Progenitor cell of endocrine pancreas (in vitro differentiated cells): ENCODE data around the gene GSTM3. TPM values are rescaled to one million over a fixed set of nuclear protein-coding genes. Genes with fewer than 3 reads are reported as not detected.
A peak's percentile ranks its signal among the peaks of the same experiment; 100 is the strongest.

Experiments
- DNase-seq: peaks from one replicate; pipeline ENCODE4 v3.0.0; 2021; ENCODE audit warnings: low spot score; ENCODE audit not compliant: unreplicated experiment
- H3K27ac Mint-ChIP-seq: 2 replicates; pipeline ENCODE4 v1.8.0; 2021; ENCODE audit warnings: mild to moderate bottlenecking, moderate library complexity, mixed read lengths
- H3K27me3 Mint-ChIP-seq: 2 replicates; pipeline ENCODE4 v1.8.0; 2021; ENCODE audit warnings: mixed read lengths
- H3K36me3 Mint-ChIP-seq: 2 replicates; pipeline ENCODE4 v1.8.0; 2022; ENCODE audit warnings: mixed read lengths; ENCODE audit not compliant: insufficient read depth
- H3K4me1 Mint-ChIP-seq: 2 replicates; pipeline ENCODE4 v1.8.0; 2021; ENCODE audit warnings: low read depth, mixed read lengths
- H3K4me3 Mint-ChIP-seq: 2 replicates; pipeline ENCODE4 v1.8.0; 2021; ENCODE audit warnings: low read depth, mild to moderate bottlenecking, moderate library complexity, mixed read lengths
- H3K9me3 Mint-ChIP-seq: 2 replicates; pipeline ENCODE4 v1.8.0; 2021; ENCODE audit warnings: low read depth, mixed read lengths
- total RNA-seq: library from RNA; stranded (reverse); gene quantifications from 2 replicates; pipeline ENCODE4 v1.2.1, GENCODE V29; 2021
- TF ChIP-seq, protein P1 (sequence below): fragments of 200-600 bp; sonication (generic); IDR thresholded peaks from one replicate; pipeline ENCODE4 v1.5.0; 2021; ENCODE audit warnings: antibody characterized with exemption, mild to moderate bottlenecking; ENCODE audit not compliant: unreplicated experiment

The GSTM3 gene
- total RNA-seq, 1 donor from 2014 or later = 83.1 TPM

DNA sequence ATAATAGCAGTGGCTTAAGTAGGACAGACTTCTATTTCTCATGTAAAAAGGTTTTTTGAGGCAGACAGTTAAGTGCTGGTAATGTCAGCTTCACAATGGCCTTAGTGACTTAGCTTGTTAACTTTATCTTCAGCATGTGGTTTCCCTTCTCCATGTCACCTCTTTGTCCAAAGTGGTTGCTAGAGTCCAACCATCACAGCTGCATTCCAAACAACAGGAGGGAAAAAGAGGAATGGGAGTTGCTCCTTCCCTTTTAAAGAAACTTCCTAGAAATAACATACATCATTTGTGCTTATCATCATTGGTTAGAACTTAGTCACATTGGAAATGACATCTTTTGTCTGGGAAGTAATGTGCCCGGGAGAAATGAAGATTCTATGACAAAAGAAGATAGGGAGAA lies 18.9 kb downstream of the GSTM3 start:
- Mint-ChIP-seq H3K4me3 (no peak overlapping the region), H3K27ac (no peak overlapping the region), H3K4me1 (peaks cover 8% of the 10 kb centered on the region), H3K9me3 (peaks cover 15% of the 10 kb centered on the region), H3K27me3 (peaks cover 3% of the 10 kb centered on the region), H3K36me3 (peaks cover 5% of the 10 kb centered on the region)
- TF ChIP-seq, protein P1, sequence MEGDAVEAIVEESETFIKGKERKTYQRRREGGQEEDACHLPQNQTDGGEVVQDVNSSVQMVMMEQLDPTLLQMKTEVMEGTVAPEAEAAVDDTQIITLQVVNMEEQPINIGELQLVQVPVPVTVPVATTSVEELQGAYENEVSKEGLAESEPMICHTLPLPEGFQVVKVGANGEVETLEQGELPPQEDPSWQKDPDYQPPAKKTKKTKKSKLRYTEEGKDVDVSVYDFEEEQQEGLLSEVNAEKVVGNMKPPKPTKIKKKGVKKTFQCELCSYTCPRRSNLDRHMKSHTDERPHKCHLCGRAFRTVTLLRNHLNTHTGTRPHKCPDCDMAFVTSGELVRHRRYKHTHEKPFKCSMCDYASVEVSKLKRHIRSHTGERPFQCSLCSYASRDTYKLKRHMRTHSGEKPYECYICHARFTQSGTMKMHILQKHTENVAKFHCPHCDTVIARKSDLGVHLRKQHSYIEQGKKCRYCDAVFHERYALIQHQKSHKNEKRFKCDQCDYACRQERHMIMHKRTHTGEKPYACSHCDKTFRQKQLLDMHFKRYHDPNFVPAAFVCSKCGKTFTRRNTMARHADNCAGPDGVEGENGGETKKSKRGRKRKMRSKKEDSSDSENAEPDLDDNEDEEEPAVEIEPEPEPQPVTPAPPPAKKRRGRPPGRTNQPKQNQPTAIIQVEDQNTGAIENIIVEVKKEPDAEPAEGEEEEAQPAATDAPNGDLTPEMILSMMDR = no peak
- no peak for DNase-seq

DNA sequence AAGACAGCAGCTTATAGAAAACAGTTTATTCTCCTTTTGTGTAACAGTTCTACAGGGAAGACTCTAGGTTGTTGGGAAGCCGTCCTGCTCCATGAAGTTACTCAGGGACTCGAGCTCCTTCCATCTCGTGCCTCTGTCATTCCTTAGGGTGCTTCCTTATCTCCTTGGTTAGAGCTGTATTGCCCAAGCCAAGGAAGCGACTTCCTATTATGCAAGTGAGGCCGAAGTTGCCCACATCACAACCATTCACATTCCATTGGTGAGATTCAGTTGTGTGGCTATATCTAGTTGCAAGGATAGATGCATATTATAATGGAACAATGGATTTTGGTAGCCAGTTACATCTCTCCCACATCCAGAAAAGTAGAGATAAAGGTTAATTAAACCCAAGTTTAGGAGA lies 19.8 kb downstream of the GSTM3 start:
- Mint-ChIP-seq H3K27me3 (peaks cover 3% of the 10 kb centered on the region), H3K9me3 (peaks cover 10% of the 10 kb centered on the region), H3K27ac (no peak overlapping the region), H3K4me3 (no peak overlapping the region), H3K36me3 (peaks cover 5% of the 10 kb centered on the region), H3K4me1 (peaks cover 7% of the 10 kb centered on the region)
- TF ChIP-seq, protein P1 = no peak
- DNase-seq = no peak

DNA sequence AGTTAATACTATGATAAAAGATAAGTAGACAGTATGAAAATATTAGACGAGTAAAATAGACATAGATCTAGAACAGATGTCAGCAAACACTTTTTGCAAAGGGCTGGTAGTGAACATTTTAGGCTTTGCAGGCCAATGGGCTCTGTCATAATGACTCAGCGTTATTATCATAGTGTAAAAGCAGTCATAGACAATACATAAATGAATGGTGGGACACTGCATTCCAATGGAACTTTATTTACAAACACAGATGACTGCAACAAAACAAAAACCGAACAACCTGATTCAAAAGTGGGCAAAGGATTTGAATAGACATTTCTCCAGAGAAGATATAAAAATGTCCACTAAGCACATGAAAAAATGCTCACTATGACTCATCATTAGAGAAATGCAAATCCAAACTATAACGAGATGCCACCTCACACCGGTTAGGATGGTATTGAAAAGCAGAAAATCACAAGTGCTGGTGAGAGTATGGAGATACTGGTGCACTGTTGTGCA lies 21.5 kb downstream of the GSTM3 start:
- no peak for DNase-seq
- TF ChIP-seq, protein P1 = no peak
- peaks cover 4% of the 10 kb centered on the region for H3K9me3 Mint-ChIP-seq
- peaks cover 1% of the 10 kb centered on the region for H3K4me1 Mint-ChIP-seq
- no peak overlapping the region for H3K4me3 Mint-ChIP-seq
- no peaks in the 10 kb centered on the region for H3K36me3 Mint-ChIP-seq
- no peak overlapping the region for H3K27ac Mint-ChIP-seq
- H3K27me3 Mint-ChIP-seq = peaks cover 11% of the 10 kb centered on the region

DNA sequence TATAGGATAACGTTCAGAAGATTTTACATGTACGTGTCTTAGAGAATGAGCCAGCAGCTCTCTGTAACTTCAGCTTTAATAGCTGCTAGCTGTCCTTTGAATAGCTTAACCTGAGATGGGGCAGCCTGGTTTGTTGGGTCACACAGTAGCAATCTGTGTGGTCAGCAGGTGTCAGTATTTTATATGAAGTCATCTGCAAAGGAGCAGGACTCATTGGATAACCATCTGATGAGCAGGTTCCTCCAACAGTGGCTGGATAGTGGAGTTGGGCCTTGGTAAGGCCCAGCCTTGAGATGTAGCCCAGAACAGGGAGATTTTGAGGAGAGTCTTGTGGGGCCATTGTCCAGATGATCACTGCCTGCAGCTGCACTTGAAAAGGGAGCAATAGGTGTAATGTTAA lies 22.3 kb downstream of the GSTM3 start:
- H3K36me3 Mint-ChIP-seq = no peaks in the 10 kb centered on the region
- H3K4me3 Mint-ChIP-seq = no peak overlapping the region
- DNase-seq = no peak
- TF ChIP-seq, protein P1 = peak; percentile 23
- H3K27me3 Mint-ChIP-seq = peaks cover 14% of the 10 kb centered on the region
- H3K9me3 Mint-ChIP-seq = peaks cover 4% of the 10 kb centered on the region
- H3K4me1 Mint-ChIP-seq = peaks cover 1% of the 10 kb centered on the region
- peak overlapping the region; percentile 23 for H3K27ac Mint-ChIP-seq

DNA sequence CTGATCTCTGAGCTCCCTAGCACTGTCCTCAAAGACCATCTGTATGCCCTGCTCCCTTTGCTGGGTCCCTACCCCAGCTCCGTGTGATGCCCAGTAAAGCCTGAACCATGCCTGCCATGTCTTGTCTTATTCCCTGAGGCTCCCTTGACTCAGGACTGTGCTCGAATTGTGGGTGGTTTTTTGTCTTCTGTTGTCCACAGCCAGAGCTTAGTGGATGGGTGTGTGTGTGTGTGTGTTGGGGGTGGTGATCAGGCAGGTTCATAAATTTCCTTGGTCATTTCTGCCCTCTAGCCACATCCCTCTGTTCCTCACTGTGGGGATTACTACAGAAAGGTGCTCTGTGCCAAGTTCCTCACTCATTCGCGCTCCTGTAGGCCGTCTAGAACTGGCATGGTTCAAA lies 23.1 kb downstream of the GSTM3 start:
- peaks cover 1% of the 10 kb centered on the region for H3K4me1 Mint-ChIP-seq
- no peak overlapping the region for H3K27ac Mint-ChIP-seq
- TF ChIP-seq, protein P1 = no peak
- no peak overlapping the region for H3K4me3 Mint-ChIP-seq
- no peak for DNase-seq
- H3K36me3 Mint-ChIP-seq = no peaks in the 10 kb centered on the region
- peaks cover 14% of the 10 kb centered on the region for H3K27me3 Mint-ChIP-seq
- peaks cover 4% of the 10 kb centered on the region for H3K9me3 Mint-ChIP-seq
